ENCODE measurements around the gene KRTAP4-9.
"Not testable (repeated sequence)": the region's sequence is repeated elsewhere in the genome, so short reads cannot be mapped to it uniquely, and the experiment has no call there.

KRTAP4-9 gene

DNA sequence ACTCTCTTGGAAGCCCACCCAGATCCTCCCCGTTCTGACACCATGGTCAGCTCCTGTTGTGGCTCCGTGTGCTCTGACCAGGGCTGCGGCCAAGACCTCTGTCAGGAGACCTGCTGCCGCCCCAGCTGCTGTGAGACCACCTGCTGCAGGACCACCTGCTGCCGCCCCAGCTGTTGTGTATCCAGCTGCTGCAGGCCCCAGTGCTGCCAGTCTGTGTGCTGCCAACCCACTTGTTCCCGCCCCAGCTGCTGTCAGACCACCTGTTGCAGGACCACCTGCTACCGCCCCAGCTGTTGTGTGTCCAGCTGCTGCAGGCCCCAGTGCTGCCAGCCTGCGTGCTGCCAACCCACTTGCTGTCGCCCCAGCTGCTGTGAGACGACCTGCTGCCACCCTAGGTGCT, at the start of gene KRTAP4-9:
KRTAP4-9 (plus strand) TSS at position 43 of the 400 bp plus-strand sequence; CDS start at position 43, 0 bp downstream.
- not testable (repeated sequence) for DNase-seq

DNA sequence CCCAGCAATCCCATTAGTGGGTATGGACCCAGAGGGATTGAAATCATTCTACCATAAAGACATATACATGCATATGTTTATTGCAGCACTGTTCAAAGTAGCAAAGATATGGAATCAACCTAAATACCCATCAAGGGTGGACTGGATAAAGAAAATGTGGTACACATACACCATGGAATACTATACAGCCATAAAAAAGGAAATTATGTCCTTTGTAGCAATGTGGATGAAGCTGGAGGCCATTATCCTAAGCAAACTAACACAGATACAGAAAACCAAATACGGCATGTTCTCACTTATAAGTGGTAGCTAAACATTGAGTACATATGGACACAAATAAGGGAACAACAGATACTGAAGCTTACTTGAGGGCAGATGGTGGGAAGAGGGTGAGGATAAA, 47.6 kb upstream of the KRTAP4-9 start:
- DNase-seq: no peak

DNA sequence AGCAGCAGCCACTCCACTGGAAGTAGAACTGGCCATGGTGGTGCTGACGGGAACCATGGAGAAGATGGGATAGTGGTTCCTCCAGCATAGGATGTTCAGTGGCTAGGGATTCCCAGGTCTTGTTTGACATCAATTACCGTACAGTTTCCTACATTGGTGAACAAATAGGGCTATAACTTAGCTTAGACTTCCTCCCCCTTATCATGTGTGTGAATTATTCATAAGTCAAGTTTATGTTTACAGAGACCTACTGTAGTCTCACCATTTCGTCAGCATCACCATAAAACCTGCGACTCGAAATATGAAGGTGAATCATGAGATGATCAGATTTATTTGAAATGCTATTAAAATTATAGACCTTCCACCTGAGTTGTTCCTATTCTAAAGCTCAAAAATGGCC, 46.4 kb upstream of the KRTAP4-9 start:
- DNase-seq: no peak

DNA sequence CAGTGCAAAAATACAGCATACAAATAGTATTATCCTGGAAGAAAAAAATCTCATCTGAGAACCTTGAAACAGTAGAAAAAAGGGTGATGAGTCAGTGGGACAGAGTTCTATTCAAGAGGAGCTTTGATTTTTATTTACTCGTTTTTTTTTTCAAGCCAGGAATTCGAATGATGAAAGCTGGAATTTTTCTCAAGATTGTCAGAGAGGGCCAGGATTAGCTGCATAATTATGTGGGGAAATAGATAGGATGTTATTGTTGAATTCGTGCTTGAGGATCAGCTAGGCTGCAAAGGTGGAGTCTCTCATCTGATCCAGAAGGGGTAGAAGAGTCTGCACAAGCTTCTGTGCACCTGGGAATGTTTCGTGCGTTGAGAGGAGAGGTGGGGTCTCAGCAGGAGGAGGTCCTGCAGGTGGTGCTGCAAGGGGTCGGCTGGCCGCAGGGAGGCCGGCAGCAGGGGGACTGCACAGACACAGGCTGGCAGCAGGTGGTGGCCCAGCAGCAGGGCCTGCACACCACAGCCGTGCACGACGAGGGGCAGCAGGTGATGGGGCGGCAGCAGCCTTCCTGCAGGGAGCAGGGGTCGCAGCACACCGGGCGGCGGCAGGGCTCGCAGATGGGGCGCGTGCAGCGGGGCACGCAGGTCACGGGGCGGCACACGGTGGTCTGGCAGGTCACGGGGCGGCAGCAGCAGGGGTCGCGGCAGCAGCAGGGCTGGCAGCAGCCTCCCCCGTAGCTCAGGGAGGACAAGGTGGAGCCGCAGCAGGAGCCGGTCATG, 45.7 kb upstream of the KRTAP4-9 start:
- DNase-seq: not testable (repeated sequence)

DNA sequence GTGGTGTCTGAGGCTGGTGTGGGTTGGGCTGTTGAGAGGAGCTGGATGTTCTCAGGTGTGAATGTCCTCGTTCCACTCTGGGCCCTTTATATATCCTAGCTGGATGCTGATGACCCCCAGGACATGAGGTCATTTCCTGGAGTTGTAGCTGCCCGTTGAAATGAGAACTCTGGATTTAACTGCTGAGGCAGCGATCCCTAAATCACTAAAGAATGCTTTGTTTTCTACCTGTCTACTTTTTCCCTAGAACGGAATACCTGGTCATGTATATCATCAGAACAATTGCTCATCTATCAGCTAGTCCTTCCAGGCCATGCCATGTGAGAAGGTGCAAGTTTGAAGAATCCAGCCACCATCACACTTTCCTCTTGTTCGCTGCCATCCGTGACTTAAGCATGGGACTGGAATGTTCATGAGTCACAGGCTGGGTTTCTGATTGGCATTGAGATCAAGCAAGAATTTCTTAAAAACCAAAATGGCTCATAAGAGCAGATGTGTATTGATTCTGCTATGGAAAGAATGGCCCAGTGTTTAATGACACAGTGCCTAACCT, 45.1 kb upstream of the KRTAP4-9 start, which contains the start of gene KRTAP2-3:
KRTAP2-3 (minus strand) TSS at position 63 of the 553 bp plus-strand sequence. CDS start 64 bp downstream, outside the sequence.
- DNase-seq: no peak

DNA sequence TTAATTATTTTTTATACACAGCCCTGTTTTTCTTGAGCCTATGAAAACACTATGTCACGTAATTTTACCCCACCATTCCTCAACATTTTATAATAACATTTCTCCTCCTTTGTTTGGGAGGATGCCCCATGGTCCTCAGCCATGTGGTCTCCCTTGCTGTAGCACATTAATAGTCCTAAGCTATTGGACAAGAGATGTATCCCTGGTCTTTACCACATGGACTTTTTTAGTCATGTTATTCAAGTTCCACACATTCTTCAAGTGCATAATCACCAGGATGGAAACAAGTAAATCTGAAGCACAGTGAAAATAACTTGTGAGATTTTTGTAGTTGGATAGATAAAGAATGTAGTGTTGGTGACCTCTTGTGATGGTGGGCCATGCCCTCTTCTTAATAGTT, 43.2 kb upstream of the KRTAP4-9 start:
- no peak for DNase-seq

DNA sequence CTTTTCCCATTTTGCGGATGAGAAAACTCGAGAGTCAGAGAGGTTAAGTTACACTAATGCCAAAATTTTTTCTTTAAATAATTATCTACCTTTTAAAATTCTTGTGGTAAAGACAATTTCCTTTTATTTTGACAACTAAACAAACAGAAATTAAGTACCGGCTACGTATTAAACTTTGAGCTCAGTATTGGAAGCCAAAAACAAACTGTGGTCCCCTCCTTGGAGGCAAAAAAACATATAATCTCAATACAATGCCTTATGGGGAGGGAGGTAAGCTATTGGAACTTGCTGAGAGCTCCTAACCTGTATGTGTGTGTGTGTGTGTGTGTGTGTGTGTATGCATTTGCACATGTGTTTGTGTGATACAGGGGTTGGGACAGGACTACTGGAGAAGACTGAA, 41.7 kb upstream of the KRTAP4-9 start:
- DNase-seq: no peak

DNA sequence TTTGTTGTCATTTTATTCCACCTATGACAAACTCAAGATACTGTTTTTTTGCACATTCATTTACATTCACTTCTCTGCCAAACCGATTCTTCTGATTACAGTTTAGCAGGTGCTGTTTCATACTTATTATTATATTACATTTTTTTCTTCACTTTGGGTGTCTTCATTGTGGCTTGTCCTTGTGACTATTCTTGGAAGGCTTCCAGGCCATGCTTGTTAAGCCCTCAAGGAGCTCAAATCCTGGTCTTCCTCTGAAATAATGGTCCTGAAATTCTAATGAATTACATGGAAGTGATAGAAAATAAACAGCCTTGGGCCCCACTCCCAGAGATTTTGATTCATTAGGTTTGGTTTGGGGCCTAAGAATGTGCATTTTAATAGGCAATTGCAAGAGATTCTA, 40.9 kb upstream of the KRTAP4-9 start:
- no peak for DNase-seq

DNA sequence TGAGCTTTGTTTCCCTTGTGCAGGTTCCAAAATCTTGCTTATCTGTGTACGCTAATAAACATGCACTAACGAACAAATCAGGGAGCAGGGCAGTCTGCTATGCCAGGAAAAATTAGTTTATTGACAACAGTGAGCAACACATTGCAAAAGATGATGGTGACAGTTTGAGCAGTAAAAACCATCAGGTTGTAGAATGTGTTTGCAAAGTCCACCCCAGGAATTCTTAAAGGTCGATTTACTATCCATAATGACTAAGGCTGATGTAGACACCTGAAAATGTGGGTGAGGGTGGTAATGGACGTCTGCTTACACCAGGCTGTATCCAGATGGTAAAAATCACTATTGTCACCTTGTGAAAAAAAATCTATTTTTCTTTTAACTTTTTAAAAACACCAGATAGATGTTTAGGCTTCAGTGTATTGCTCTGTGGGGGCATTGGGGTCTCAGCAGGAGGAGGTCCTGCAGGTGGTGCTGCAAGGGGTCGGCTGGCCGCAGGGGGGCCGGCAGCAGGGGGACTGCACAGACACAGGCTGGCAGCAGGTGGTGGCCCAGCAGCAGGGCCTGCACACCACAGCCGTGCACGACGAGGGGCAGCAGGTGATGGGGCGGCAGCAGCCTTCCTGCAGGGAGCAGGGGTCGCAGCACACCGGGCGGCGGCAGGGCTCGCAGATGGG, 40.0 kb upstream of the KRTAP4-9 start:
- not testable (repeated sequence) for DNase-seq

DNA sequence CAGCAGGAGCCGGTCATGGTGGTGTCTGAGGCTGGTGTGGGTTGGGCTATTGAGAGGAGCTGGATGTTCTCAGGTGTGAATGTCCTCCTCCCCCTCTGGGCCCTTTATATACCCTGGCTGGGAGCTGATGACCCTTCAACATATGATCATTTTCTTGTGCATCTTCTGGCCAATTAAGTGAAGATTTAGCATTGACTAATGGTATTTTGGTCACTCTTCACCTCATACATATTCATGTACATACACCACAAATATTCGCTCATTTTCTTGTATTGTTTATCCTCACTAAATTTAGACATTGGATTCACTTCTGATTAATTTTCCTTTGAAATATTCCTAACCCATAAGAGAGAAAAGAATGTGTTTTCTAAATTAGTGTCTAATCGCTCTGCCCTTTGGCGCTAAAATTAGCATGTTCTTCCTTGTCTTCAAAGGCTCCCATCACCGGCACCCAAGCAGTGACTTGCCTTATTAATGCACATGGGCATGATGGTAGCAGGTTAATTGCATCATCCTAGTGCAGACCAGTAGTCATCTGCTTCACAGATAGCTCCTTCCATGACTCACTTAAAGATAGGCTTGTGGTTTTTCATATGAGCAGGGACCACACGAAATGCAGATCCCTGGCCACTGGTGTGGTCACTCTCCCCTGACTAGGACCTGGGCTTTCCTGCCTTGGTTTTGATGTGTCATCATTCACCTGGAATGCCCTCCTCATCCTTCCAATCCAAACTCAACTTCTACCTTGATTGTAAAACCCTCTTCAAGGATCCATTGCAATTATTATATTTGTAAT, 39.2 kb upstream of the KRTAP4-9 start, which contains the start of gene KRTAP2-4:
KRTAP2-4 (minus strand) TSS at position 51 of the 796 bp plus-strand sequence; CDS start at position 17, 34 bp downstream.
- no peak for DNase-seq

DNA sequence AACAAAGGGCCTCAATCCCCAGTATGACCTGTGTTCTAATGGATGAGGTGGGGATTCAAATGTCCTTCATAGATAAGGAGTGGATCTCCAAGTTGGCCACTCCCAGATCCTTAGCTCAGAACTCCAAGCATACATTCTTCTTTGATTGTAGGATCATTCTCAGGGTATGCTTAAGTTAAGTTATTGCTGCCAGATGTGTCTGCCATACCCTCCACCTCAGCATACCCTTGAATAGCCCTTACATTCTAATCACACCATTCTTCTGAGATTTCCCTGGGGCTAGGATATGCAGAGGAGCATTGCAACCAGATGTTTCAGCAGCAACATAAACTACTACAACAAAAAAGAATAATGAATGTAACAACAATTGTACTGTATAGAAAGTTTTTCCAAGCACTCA, 37.9 kb upstream of the KRTAP4-9 start:
- no peak for DNase-seq

DNA sequence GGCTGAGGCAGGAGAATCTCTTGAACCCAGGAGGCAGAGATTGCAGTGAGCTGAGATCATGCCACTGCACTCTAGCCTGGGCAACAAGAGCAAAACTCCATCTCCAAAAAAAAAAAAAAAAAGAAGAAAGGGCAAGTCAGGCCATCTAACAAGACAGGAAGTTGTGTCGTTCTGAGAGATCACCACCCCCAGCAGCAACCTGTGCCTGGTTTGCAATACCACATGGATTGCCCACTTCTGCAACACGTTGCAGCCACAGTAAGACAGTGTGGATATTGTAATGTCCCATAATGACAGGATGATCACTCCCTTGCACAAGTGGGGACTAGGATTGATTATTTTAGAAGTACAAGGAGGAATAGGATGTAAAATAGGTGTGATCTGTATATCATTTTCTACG, 36.2 kb upstream of the KRTAP4-9 start:
- DNase-seq: no peak

DNA sequence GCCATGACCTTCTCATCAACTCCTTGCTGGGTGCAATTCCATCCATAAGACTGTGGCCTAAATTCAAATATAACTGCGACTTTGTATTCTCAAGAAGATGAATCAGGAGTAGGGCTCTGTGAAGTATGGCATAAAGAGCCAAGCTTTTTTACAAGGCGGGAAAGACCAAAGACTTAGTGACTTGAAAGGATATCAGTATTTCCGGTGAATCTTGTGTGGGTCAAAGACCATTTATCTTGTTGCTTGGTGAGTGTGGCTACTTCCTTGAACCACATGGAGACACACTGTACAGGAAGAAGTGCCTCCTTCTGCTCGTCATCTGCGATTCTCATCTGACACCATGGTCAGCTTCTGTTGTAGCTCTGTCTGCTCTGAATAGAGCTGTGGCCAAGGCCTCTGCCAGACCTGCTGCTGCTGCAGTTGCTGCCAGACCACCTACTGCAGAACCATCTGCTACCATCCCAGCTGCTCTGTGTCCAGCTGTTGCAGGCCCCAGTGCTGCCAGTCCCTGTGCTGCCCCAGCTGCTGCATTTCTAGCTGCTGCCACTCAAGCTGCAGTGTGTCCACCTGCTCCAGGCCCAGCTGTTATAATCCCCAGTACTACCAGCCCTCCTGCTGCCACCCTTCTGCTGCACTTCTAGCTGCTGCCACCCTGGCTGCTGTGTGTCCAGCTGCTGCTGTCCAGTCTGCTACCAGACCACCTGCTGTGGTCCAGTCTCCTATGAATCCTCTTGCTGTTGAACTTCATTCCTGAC, 33.4 kb upstream of the KRTAP4-9 start:
- DNase-seq: no peak

DNA sequence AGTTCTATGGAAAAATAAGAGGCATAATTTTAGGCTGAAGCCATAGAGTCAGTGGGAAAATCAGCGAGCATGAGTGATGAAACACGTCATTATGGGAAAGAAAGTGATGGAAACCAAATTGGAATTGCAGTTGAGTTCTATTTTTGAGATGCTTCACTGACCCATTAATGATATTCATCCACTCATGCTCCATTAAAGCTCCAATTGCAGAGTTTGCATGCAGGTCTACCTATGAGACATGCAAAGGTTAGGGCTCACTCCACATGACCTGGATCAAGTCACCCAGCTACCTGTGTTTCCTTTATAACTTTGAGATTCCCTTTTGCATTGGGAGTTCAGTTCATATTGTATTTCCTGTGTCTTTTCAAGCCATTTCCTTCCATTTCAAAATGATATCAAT, 31.5 kb upstream of the KRTAP4-9 start:
- no peak for DNase-seq

DNA sequence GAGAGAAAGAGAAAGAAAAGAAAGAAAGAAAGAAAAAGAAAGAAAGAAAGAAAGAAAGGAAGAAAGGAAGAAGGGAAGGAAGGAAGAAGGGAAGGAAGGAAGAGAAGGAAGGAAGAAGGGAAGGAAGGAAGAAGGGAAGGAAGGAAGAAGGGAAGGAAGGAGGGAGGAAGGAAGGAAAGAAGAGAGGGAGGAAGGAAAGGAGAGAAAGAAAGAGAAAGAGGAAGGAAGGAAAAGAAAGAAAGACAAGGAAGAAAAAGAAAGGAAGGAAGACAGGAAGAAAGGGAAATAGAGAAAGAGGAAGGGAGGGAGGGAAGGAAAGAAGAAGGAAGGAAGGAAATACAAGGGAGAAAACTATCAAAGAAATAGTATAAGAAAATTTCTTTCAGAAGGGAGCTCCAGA, 28.4 kb upstream of the KRTAP4-9 start:
- DNase-seq: no peak

DNA sequence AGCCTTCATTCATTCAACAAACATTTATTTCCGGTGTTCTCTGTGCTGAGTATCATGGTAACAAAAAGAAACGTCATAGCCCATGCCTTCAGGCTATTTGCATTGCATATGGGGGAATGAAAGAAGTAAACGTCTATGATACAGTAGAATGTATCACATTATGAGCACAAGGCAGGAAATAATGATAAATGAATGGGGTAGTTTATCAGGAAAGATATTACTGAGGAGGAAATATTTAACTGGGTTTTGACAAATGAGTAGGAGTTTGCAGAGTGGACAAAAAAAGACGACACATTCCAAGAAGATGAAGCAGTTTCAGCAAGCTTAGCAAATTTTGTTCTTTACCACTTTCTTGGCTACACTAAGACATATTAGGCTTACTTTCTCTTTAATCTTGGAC, 22.6 kb upstream of the KRTAP4-9 start:
- no peak for DNase-seq

DNA sequence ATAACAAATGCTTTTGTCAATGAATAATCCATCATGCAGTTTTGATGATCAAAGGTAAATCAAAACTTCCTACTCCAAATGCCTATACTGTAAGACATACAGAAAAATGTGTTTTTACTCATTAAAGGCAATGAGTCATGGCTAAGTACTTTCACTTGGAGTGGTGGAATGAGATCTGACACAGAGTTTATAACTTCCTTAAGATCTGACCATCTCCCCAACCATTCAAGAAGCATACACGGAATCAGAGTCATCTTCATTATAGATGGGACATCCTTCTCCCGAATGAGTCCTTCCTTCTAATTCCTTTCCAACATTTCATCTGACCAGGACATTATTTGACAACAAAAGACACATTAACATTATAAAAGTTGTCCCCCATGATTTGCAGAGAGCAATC, 21.8 kb upstream of the KRTAP4-9 start:
- DNase-seq: not testable (repeated sequence)

DNA sequence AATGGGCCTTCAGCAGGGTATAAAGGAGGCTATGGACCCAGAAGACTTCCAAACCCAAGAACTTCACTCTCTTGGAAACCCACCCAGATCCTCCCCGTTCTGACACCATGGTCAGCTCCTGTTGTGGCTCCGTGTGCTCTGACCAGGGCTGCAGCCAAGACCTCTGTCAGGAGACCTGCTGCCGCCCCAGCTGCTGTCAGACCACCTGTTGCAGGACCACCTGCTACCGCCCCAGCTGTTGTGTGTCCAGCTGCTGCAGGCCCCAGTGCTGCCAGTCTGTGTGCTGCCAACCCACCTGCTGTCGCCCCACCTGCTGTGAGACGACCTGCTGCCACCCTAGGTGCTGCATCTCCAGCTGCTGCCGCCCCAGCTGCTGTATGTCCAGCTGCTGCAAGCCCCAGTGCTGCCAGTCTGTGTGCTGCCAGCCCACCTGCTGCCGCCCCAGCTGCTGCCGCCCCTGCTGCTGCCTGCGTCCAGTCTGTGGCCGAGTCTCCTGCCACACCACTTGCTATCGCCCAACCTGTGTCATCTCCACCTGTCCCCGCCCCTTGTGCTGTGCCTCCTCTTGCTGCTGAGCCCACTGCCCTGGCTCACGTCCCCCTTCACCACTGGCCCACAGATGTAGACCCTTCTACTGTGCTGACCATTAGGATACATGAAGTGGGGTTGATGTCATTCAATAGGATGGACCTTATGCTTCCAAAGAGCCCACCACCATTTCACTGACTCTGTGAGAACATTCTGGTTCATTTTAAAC, 20.9 kb upstream of the KRTAP4-9 start, which contains the start of gene KRTAP4-7:
KRTAP4-7 (plus strand) TSS at position 51 of the 757 bp plus-strand sequence; CDS start at position 108, 57 bp downstream.
- not testable (repeated sequence) for DNase-seq

DNA sequence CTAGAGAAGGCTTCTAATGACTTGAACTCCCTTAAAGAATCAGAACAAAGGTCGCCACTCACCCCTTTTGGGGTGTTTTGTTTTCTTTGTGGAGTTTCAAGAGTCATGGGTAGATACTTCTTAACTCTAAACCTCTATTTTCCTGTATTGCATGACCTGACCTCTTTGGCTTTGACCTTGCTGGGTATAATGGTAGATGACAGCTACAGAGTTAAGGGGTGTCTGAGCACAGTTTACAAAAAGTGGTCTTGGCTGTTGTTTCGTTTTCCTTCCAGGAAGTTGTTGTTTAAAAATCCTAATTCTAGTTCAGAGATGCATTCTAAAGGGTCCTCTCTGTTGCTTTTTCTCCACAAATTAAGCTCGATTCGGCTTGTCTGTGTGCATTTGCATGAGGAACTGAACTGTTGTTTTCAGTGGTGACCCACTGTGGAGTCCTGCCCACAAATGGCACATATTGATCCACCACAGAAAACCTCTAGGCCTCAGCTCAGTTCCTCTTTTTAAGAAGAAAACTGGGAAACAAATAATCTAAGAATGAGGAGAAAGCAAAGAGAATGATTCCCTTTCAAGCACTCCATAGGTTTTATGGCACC, 16.3 kb upstream of the KRTAP4-9 start:
- not testable (repeated sequence) for DNase-seq

DNA sequence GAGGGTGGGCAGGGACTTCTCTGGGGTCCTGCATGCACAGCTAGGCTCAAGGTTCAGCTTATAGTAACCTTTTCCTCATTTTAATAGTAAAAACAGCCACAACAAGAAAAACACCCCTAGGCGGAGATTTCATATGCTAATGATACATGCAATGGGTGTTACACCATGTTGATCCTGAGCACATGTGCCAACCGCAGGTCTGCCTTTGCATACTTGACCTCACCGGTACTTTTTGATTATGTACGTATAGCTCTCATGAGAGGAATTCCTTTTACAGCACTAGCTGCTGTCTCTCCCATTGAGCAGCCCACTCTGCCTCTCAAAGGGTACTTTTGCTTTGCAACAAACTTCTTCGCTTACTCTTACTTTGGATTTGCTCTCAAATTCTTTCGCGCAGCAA, 9.1 kb upstream of the KRTAP4-9 start:
- no peak for DNase-seq

DNA sequence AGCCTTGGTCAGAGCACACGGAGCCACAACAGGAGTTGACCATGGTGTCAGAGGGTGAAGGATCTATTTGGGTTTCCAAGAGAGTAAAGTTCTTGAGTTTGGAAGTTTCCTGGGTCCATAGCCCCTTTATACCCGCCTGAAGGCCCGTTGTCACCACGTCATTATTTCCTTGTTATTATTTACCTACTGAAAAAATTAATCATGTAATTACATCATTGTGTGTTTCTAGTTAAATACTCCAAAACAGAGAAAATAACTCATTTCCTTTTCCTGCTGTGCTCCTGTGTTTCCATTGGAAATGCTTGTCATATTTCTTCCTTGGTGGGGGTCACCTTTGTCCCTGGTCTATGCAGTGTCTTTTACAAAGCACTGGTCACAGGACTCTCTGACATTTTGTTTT, 7.1 kb upstream of the KRTAP4-9 start, which contains the start of gene KRTAP4-8:
KRTAP4-8 (minus strand) TSS at position 101 of the 400 bp plus-strand sequence; CDS start at position 43, 58 bp downstream.
- no peak for DNase-seq

All from stimulated activated CD4-positive, alpha-beta T cell treated with anti-CD3 and anti-CD28 coated beads, Interleukin-4, amount 100 ng/mL, for 1 hour (primary cell).